Smooth muscle cell (in vitro differentiated cells): Measurements from ENCODE around the gene CELA3A. TPM values are rescaled to one million over a fixed set of nuclear protein-coding genes. Genes with fewer than 3 reads are reported as not detected.
A peak's percentile ranks its signal among the peaks of the same experiment; 100 is the strongest.

Source experiments
- DNase-seq: peaks from one replicate; lab custom pipeline; 2025; ENCODE audit not compliant: unreplicated experiment; lab: John Stamatoyannopoulos, UW
- H2AFZ ChIP-seq: fragments of 200-600 bp; sonication (generic); 2 replicates; pipeline ENCODE4 v1.6.0; 2016; ENCODE audit warnings: antibody characterized with exemption, low read depth, mild to moderate bottlenecking
- H3F3A ChIP-seq: fragments of 200-600 bp; sonication (generic); 2 replicates; pipeline ENCODE4 v1.6.0; 2017; ENCODE audit warnings: antibody characterized with exemption, low read depth
- H3K27ac ChIP-seq: fragments of 200-600 bp; sonication (generic); 2 replicates; pipeline ENCODE4 v1.5.1; 2016; ENCODE audit warnings: low read depth, mild to moderate bottlenecking
- H3K27me3 ChIP-seq: fragments of 200-600 bp; sonication (generic); 2 replicates; pipeline ENCODE4 v1.6.1; 2016; ENCODE audit warnings: low read depth, mild to moderate bottlenecking
- H3K36me3 ChIP-seq: fragments of 200-600 bp; sonication (generic); 2 replicates; pipeline ENCODE4 v1.5.1; 2016; ENCODE audit warnings: low read depth
- H3K4me1 ChIP-seq: fragments of 200-600 bp; sonication (generic); 2 replicates; pipeline ENCODE4 v1.5.1; 2016; ENCODE audit warnings: low read depth
- H3K4me2 ChIP-seq: fragments of 200-600 bp; sonication (generic); 2 replicates; pipeline ENCODE4 v1.6.0; 2016; ENCODE audit warnings: mild to moderate bottlenecking
- H3K4me3 ChIP-seq: fragments of 200-600 bp; sonication (generic); 2 replicates; pipeline ENCODE4 v1.5.1; 2016; ENCODE audit warnings: mild to moderate bottlenecking
- H3K79me2 ChIP-seq: fragments of 200-600 bp; sonication (generic); 2 replicates; pipeline ENCODE4 v1.6.0; 2016; ENCODE audit warnings: low read depth, mild to moderate bottlenecking
- H3K9ac ChIP-seq: fragments of 200-600 bp; sonication (generic); 2 replicates; pipeline ENCODE4 v1.6.0; 2016; ENCODE audit warnings: low read depth
- H3K9me3 ChIP-seq: fragments of 200-600 bp; sonication (generic); replicated peaks from 2 replicates; pipeline ENCODE4 v1.5.1; 2016; ENCODE audit warnings: low read depth
- H4K20me1 ChIP-seq: fragments of 200-600 bp; sonication (generic); 2 replicates; pipeline ENCODE4 v1.6.0; 2016; ENCODE audit warnings: low read depth
- CTCF ChIP-seq: fragments of 200-600 bp; sonication (generic); IDR thresholded peaks from 2 replicates; pipeline ENCODE4 v1.5.1; 2017; ENCODE audit warnings: borderline replicate concordance, mild to moderate bottlenecking, antibody characterized with exemption; ENCODE audit not compliant: insufficient read depth, poor library complexity, severe bottlenecking
- WGBS: methylation state at CpG from one replicate; pipeline ENCODE4 v1.1.7; 2016; ENCODE audit warnings: low lambda C conversion rate; 5-methylcytosine and 5-hydroxymethylcytosine counted together
- polyA plus RNA-seq: library from polyadenylated mRNA; unstranded; fragments of >200 nt; fragmentation: Nextera tagmentation; extraction: Ambion mirVana; gene quantifications from 2 replicates; pipeline ENCODE4 v1.2.1, GENCODE V29; 2016
- small RNA-seq: library from RNA; depleted of rRNA; stranded (forward); fragments of <200 nt; gene quantifications from one replicate; pipeline ENCODE3, GENCODE V24; 2014
- total RNA-seq: library from RNA; depleted of rRNA; stranded (reverse); fragments of >200 nt; gene quantifications from 2 replicates; pipeline ENCODE4 v1.2.3, GENCODE V29; 2014

CELA3A gene
- total and polyA plus RNA-seq, 2 experiments from 2014 or later, result not detected

GRCh38 chr1:22056043-22056442 is 54.6 kb downstream of the CELA3A start:
- Histone ChIP-seq H3K4me2 (peak overlapping the region; percentile 71), H3K9ac (no peak overlapping the region), H3K36me3 (no peaks in the 10 kb centered on the region), H3K27me3 (no peaks in the 10 kb centered on the region), H4K20me1 (peaks cover 74% of the 10 kb centered on the region), H3K27ac (peak overlapping the region; percentile 59), H3K79me2 (peaks cover 77% of the 10 kb centered on the region), H3K9me3 (no peaks in the 10 kb centered on the region), H3K4me1 (peaks cover 3% of the 10 kb centered on the region), H3K4me3 (peak overlapping the region; percentile 17), H3F3A (peaks cover 6% of the 10 kb centered on the region), H2AFZ (no peak overlapping the region)
- 12% methylated on average over 1 of the region's 1 CpG for WGBS
- TF ChIP-seq CTCF, result no peak
- DNase-seq, result no peak

- Histone ChIP-seq H2AFZ (no peak overlapping the region), H3K4me2 (peak overlapping the region; percentile 71), H3K9ac (no peak overlapping the region), H3K36me3 (no peaks in the 10 kb centered on the region), H3K27ac (peak overlapping the region; percentile 59), H3K79me2 (peaks cover 86% of the 10 kb centered on the region), H3K4me3 (no peak overlapping the region), H3F3A (peaks cover 6% of the 10 kb centered on the region), H4K20me1 (peaks cover 83% of the 10 kb centered on the region), H3K4me1 (peaks cover 3% of the 10 kb centered on the region), H3K9me3 (no peaks in the 10 kb centered on the region), H3K27me3 (no peaks in the 10 kb centered on the region)
- TF ChIP-seq CTCF, result no peak
- 82% methylated on average over 2 of the region's 2 CpGs for WGBS
- no peak for DNase-seq
These were observed 55.5 kb downstream of the CELA3A start for GRCh38 chr1:22056936-22057335.

GRCh38 chr1:22057861-22058260 is 56.4 kb downstream of the CELA3A start:
- no peak for DNase-seq
- peaks cover 92% of the 10 kb centered on the region for H4K20me1 ChIP-seq

More at GRCh38 chr1:22057861-22058260, 56.4 kb downstream of the CELA3A start:
- Histone ChIP-seq H3K9ac (no peak overlapping the region), H3F3A (peaks cover 6% of the 10 kb centered on the region), H3K4me1 (peaks cover 3% of the 10 kb centered on the region), H3K27me3 (no peaks in the 10 kb centered on the region), H3K4me3 (no peak overlapping the region), H3K4me2 (no peak overlapping the region), H2AFZ (no peak overlapping the region), H3K9me3 (no peaks in the 10 kb centered on the region), H3K79me2 (peaks cover 95% of the 10 kb centered on the region), H3K36me3 (no peaks in the 10 kb centered on the region), H3K27ac (no peak overlapping the region)
- no peak for TF ChIP-seq CTCF
- 92% methylated on average over 10 of the region's 10 CpGs for WGBS

Small RNA genes lying within 50 kb of the gene (small RNA-seq; reads per million reads assigned to genes)
- not detected for gene RN7SL186P
- gene RN7SL386P, result not detected
- gene RNU6-1022P, result not detected
- gene RNU6-776P, result not detected

Other genes with a start within 250 kb of the CELA3A start
- 51.7 and 76.0 TPM in 2 replicates for gene USP48, start 218.5 kb upstream of the CELA3A start, total RNA-seq
- 34.5 and 45.3 TPM in 2 replicates for gene USP48, start 218.5 kb upstream of the CELA3A start, polyA plus RNA-seq
- gene LDLRAD2, start 189.4 kb upstream of the CELA3A start, total RNA-seq, result 0.04 and 0.13 TPM in 2 replicates
- 6.8 and 7.9 TPM in 2 replicates for gene LDLRAD2, start 189.4 kb upstream of the CELA3A start, polyA plus RNA-seq
- 26.4 and 40.7 TPM in 2 replicates for gene HSPG2, start 64.3 kb upstream of the CELA3A start, total RNA-seq
- 46.7 and 55.4 TPM in 2 replicates for gene HSPG2, start 64.3 kb upstream of the CELA3A start, polyA plus RNA-seq
- not detected in 2 replicates for gene CELA3B, start 24.6 kb upstream of the CELA3A start, total RNA-seq
- not detected in 2 replicates for gene CELA3B, start 24.6 kb upstream of the CELA3A start, polyA plus RNA-seq
- 407 and 453 TPM in 2 replicates for gene CDC42, start 51.1 kb downstream of the CELA3A start, total RNA-seq
- 70.2 and 74.0 TPM in 2 replicates for gene CDC42, start 51.1 kb downstream of the CELA3A start, polyA plus RNA-seq
- gene WNT4, start 141.4 kb downstream of the CELA3A start, total RNA-seq, result 0.18 and 0.49 TPM in 2 replicates
- 0.55 and 2.1 TPM in 2 replicates for gene WNT4, start 141.4 kb downstream of the CELA3A start, polyA plus RNA-seq